Measurements from ENCODE around the gene PRKCA. TPM values are rescaled to one million over a fixed set of nuclear protein-coding genes. Genes with fewer than 3 reads are reported as not detected.

The PRKCA gene
- total RNA-seq, 1 donor from 2014 or later = 2.2 TPM

DNA sequence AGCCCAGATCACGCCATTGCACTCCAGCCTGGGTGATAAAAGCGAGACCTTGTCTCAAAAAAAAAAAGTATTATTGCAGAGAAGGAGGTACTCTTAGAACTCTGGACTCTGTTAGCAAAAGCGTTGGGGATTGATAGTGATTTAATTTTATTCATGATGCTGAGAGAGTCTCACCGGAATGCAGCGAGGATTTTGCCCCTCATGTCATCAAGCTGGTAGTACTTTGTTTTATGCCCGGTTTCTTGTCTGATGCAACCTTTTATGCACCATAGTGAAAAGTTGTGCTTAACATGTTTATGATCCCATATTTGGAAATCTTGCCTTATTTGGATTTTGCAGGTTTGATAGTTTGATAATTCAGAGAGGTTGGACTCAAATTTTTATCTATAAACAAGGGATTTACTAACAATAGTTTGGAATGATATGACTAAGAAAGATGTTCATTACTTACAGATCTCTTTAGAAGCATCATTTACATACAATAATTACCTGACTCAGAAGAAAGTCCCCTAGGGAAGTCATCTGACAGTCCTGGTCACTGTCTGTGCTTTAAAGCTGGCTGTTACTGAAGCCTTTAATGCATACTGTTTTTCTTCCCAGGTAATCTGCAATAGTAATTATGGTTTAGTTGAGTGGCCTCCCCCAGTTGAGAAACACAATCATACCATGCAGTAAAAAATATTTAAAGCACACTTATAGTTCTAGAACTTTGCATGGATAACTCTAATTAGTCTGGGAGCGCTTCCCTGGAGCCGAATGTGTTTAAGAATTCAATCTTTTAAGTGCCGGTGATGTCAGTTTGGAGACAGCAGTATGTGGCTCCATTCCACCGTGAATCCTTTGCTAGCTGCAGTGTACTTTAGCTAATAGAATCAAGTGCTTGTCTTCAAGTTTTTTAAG lies 120.9 kb downstream of the PRKCA start:
- POLR2A ChIA-PET = no interaction called here
- intact Hi-C loops (cut with micrococcal nuclease) = no loop called here
- H3K4me1 Mint-ChIP-seq = no peaks in the 10 kb centered on the region
- H3K36me3 Mint-ChIP-seq (ENCODE audit: low read depth) = no peaks in the 10 kb centered on the region
- H3K27ac Mint-ChIP-seq = no peak overlapping the region
- peaks cover 2% of the 10 kb centered on the region for H3K9me3 Mint-ChIP-seq
- H3K4me3 Mint-ChIP-seq = no peak overlapping the region
- CTCF ChIA-PET = no interaction called here
- TF ChIP-seq, protein P1, sequence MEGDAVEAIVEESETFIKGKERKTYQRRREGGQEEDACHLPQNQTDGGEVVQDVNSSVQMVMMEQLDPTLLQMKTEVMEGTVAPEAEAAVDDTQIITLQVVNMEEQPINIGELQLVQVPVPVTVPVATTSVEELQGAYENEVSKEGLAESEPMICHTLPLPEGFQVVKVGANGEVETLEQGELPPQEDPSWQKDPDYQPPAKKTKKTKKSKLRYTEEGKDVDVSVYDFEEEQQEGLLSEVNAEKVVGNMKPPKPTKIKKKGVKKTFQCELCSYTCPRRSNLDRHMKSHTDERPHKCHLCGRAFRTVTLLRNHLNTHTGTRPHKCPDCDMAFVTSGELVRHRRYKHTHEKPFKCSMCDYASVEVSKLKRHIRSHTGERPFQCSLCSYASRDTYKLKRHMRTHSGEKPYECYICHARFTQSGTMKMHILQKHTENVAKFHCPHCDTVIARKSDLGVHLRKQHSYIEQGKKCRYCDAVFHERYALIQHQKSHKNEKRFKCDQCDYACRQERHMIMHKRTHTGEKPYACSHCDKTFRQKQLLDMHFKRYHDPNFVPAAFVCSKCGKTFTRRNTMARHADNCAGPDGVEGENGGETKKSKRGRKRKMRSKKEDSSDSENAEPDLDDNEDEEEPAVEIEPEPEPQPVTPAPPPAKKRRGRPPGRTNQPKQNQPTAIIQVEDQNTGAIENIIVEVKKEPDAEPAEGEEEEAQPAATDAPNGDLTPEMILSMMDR (IDR thresholded peaks at IDR 0.05) = no peak
- DNase-seq = no peak
- no peak for ATAC-seq (ENCODE audit: low read depth)
- H3K27me3 Mint-ChIP-seq = peaks cover 3% of the 10 kb centered on the region

DNA sequence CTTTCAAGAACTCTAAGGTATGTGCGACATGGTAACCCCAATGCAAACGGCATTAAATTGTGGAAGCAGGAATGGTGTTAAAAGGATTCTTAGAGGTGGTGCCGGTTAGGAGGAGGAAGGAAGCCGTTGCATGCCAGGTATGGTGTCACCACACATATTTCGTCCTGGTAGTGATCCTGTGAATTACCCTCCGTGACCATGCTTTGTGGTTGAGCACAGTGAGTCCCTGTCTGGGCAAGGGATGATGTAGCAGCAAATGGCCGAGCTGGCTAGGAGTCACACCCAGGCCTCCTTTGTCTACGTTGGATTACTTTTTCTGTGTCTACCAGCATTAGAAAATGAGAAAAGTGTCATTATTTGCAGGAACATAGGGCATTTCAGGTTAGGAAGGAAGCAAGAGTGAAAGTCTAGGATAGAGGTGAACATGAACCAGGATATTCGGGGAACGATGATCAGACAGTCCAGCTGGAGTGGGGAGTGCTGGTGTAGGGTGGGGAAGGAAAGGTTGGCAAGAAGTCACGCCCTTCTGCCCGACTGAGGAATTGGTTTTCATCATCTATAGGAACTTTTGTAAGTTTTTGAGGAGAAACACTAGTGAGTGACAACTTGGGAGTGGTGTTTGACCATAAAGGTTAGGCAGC lies 123.5 kb downstream of the PRKCA start:
- DNase-seq (no peak), ATAC-seq (ENCODE audit: low read depth) (no peak)
- TF ChIP-seq, protein P1 (IDR thresholded peaks at IDR 0.05) = no peak
- H3K27me3 Mint-ChIP-seq = peaks cover 3% of the 10 kb centered on the region
- ChIA-PET CTCF (no interaction called here), POLR2A (no interaction called here)
- no peak overlapping the region for H3K27ac Mint-ChIP-seq
- no peak overlapping the region for H3K4me3 Mint-ChIP-seq
- H3K36me3 Mint-ChIP-seq (ENCODE audit: low read depth) = no peaks in the 10 kb centered on the region
- H3K4me1 Mint-ChIP-seq = no peaks in the 10 kb centered on the region
- intact Hi-C loops (cut with micrococcal nuclease) = no loop called here
- peaks cover 2% of the 10 kb centered on the region for H3K9me3 Mint-ChIP-seq

DNA sequence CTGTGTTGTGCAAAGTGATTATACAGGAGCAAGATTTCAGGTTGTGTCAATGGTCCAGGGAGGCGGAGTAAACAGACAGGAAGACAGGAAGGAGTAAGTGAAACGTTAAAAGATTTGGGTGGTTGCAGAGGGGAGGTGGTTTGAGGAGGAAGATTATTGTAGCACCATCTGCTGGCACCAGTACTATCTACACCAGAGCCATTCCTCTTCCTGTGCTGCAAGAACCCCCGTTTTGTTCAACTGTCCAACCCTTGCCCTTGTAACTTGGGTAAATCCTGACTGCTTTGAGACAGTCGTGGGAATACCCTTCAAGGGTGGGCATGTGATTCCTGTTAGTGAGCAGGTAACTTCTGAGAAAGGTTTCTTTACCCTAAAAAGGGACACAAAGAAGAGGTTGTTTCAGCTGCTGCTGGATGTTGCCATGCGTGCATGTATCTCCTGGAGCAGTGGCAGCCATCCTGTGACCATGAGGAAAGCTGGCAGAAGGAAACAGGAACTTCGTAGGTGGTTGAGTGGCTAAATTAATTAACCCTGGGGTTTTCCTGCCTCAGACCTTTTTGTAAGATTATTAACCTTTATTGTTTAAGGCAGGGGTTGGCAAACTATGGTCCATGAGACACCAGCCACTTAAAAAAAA lies 124.1 kb downstream of the PRKCA start:
- Mint-ChIP-seq H3K27ac (no peak overlapping the region), H3K9me3 (peaks cover 2% of the 10 kb centered on the region), H3K4me3 (no peak overlapping the region), H3K27me3 (peaks cover 3% of the 10 kb centered on the region), H3K4me1 (no peaks in the 10 kb centered on the region), H3K36me3 (ENCODE audit: low read depth) (no peaks in the 10 kb centered on the region)
- ATAC-seq (ENCODE audit: low read depth) (no peak), DNase-seq (no peak)
- CTCF ChIA-PET = no interaction called here
- TF ChIP-seq, protein P1 (IDR thresholded peaks at IDR 0.05) = no peak
- POLR2A ChIA-PET = no interaction called here
- intact Hi-C loops (cut with micrococcal nuclease) = no loop called here

DNA sequence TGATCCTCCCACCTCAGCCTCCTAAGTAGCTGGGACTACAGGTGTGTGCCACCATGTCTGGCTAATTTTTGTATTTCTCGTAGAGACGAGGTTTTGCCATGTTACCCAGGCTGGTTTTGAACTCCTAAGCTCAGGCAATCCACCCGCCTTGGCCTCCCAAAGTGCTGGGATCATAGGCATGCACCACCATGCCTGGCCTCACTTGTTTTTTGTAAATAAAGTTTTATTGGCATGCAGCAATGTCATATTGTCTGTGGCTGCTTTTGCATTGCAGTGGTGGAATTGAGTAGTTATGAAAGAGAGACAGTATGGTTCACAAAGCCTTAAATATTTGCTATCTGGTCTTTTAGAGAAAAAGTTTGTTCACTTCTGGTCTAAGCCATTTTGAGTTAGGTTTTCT lies 124.7 kb downstream of the PRKCA start:
- POLR2A ChIA-PET = no interaction called here
- TF ChIP-seq, protein P1 (IDR thresholded peaks at IDR 0.05) = no peak
- H3K27ac Mint-ChIP-seq = no peak overlapping the region
- intact Hi-C loops (cut with micrococcal nuclease) = no loop called here
- peaks cover 2% of the 10 kb centered on the region for H3K9me3 Mint-ChIP-seq
- no peaks in the 10 kb centered on the region for H3K4me1 Mint-ChIP-seq
- peaks cover 3% of the 10 kb centered on the region for H3K27me3 Mint-ChIP-seq
- ATAC-seq (ENCODE audit: low read depth) (no peak), DNase-seq (no peak)
- no peak overlapping the region for H3K4me3 Mint-ChIP-seq
- CTCF ChIA-PET = no interaction called here
- H3K36me3 Mint-ChIP-seq (ENCODE audit: low read depth) = no peaks in the 10 kb centered on the region

DNA sequence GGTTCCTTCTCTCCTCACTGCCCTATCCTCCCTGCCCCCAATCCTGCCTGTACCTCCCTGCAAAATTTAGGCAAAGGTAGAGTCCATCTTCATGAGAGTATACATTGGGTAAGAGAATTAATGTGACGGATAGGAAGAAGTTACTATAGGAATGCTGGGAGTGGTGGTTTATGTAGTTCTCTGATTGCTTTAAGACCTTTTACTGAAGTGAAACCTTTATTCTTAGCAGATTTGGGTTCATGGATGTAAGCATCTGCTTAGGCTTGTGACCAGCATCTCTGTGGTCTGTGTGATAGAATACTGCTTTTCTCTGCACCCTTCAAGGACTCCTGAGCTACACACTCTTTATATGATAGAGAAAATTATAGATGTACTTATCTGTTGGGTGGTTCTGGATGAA lies 127.3 kb downstream of the PRKCA start:
- POLR2A ChIA-PET = no interaction called here
- H3K4me1 Mint-ChIP-seq = no peaks in the 10 kb centered on the region
- TF ChIP-seq, protein P1 (IDR thresholded peaks at IDR 0.05) = no peak
- H3K27ac Mint-ChIP-seq = no peak overlapping the region
- H3K27me3 Mint-ChIP-seq = peaks cover 3% of the 10 kb centered on the region
- intact Hi-C loops (cut with micrococcal nuclease) = no loop called here
- CTCF ChIA-PET = no interaction called here
- H3K36me3 Mint-ChIP-seq (ENCODE audit: low read depth) = no peaks in the 10 kb centered on the region
- DNase-seq = no peak
- ATAC-seq (ENCODE audit: low read depth) = no peak
- H3K4me3 Mint-ChIP-seq = no peak overlapping the region
- H3K9me3 Mint-ChIP-seq = peaks cover 2% of the 10 kb centered on the region
